ENCODE measurements around the gene KRTAP5-6.

GRCh38 chr11:1652442-1652770, 44.6 kb upstream of the KRTAP5-6 start:
- no peak for TF ChIP-seq CTCF (IDR thresholded peaks at IDR 0.05)
- no peak for TF ChIP-seq EP300 (IDR thresholded peaks at IDR 0.05)
- no peak for TF ChIP-seq POLR2A (IDR thresholded peaks at IDR 0.05)

All from stomach (tissue), 4 donors.